Lower leg skin (tissue), 4 donors: ENCODE measurements around the gene RAB1B. TPM values are rescaled to one million over a fixed set of nuclear protein-coding genes. Genes with fewer than 3 reads are reported as not detected.

ENCODE experiments used
- DNase-seq, 2 donors: peaks; one replicate each; pipeline ENCODE4 v3.0.0-alpha.2; 2019; ENCODE audit warnings: low spot score in 2 of 2
- H3K4me3 ChIP-seq: fragments of 200-600 bp; sonication (generic); 2 replicates; pipeline ENCODE4 v1.5.1; 2017; ENCODE audit warnings: mild to moderate bottlenecking, low read depth; ENCODE audit not compliant: poor library complexity, severe bottlenecking
- CTCF ChIP-seq, 3 donors: fragments of 450-650 bp; IDR thresholded peaks; one replicate each; pipeline ENCODE4 v1.5.1; 2016; ENCODE audit warnings: antibody characterized with exemption in 3 of 3, mild to moderate bottlenecking in 3 of 3, moderate library complexity in 2 of 3
- POLR2A ChIP-seq, 2 donors: fragments of 450-650 bp; IDR thresholded peaks; one replicate each; pipeline ENCODE4 v1.6.1; 2016 to 2017; ENCODE audit warnings: antibody characterized with exemption in 2 of 2, mild to moderate bottlenecking in 1 of 2, moderate library complexity in 1 of 2
- WGBS, 2 donors: methylation state at CpG; one replicate each; pipeline ENCODE4 v1.1.5; 2018; 5-methylcytosine and 5-hydroxymethylcytosine counted together
- intact Hi-C: fragments of 100-400 bp; cut with DNase I; formaldehyde crosslinking; loops from one replicate; pipeline ENCODE4 v1.15.0; 2023; ENCODE audit warnings: low total_unique reads
- total RNA-seq, 4 donors: library from RNA; depleted of rRNA; stranded (reverse); fragments of >200 nt; gene quantifications; one replicate each; pipeline ENCODE4 v1.1.0, GENCODE V29; 2016

RAB1B gene
- total RNA-seq, 4 donors from 2014 or later: 118 to 143 (median 126) TPM

- TF ChIP-seq POLR2A (IDR thresholded peaks at IDR 0.05) (no peak), CTCF (IDR thresholded peaks at IDR 0.05) (no peak)
- H3K4me3 ChIP-seq: no peak overlapping the region
- 45 to 53% methylated on average over 2 to 4 of the region's 4 CpGs for WGBS, 2 donors
- intact Hi-C loops: no loop called here
- DNase-seq: no peak
These were observed 53.2 kb downstream of the RAB1B start for GRCh38 chr11:66321606-66322005.

- intact Hi-C loops: no loop called here
- DNase-seq: peak; percentile 62 to 93
- TF ChIP-seq CTCF (IDR thresholded peaks at IDR 0.05) (no peak), POLR2A (IDR thresholded peaks at IDR 0.05) (no peak)
- no peak overlapping the region for H3K4me3 ChIP-seq
- WGBS, 2 donors: 72 to 74% methylated on average over 11 of the region's 11 CpGs
These were observed 54.4 kb downstream of the RAB1B start for GRCh38 chr11:66322732-66323427.

- 97 to 100% methylated on average over 1 of the region's 1 CpG for WGBS, 2 donors
- no peak overlapping the region for H3K4me3 ChIP-seq
- TF ChIP-seq CTCF (IDR thresholded peaks at IDR 0.05) (no peak), POLR2A (IDR thresholded peaks at IDR 0.05) (no peak)
- intact Hi-C loops: no loop called here
- no peak for DNase-seq
These were observed 55.2 kb downstream of the RAB1B start for GRCh38 chr11:66323684-66324083.

- no peak overlapping the region for H3K4me3 ChIP-seq
- DNase-seq: no peak
- TF ChIP-seq POLR2A (IDR thresholded peaks at IDR 0.05): no peak
- TF ChIP-seq CTCF (IDR thresholded peaks at IDR 0.05): no peak
- intact Hi-C loops: no loop called here
- 41 to 45% methylated on average over 10 of the region's 10 CpGs for WGBS, 2 donors
These were observed 56.2 kb downstream of the RAB1B start for GRCh38 chr11:66324664-66325063.

GRCh38 chr11:66325263-66325671 lies 56.8 kb downstream of the RAB1B start:
- TF ChIP-seq POLR2A (IDR thresholded peaks at IDR 0.05) (no peak), CTCF (IDR thresholded peaks at IDR 0.05) (no peak)
- no peak overlapping the region for H3K4me3 ChIP-seq
- no peak for DNase-seq
- WGBS, 2 donors: 65 to 77% methylated on average over 6 to 8 of the region's 8 CpGs
- intact Hi-C loops: no loop called here
